ENCODE measurements around the gene MUTYH. TPM values are rescaled to one million over a fixed set of nuclear protein-coding genes. Genes with fewer than 3 reads are reported as not detected.

MUTYH gene
- total RNA-seq, 1 donor from 2014 or later = 15.2 TPM

DNA sequence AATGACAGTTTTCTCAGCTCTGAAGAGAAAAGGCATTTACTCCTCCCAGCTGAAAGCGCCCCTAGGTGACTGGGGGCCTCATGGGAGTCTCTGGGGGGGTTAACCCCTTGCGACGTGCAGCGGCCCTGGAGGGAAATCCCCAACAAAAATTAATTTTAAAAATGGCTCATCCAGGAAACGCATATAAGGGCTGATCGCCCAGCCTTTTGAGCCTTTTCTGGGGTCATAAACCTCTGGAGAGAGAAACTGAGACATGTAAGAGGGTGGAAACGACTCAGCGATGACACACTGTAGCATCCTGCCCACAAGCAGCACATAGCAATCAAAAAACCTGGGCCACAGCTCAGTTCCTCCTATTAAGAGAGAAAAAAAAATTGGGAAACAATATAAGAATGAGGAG lies 33.9 kb downstream of the MUTYH start:
- no peak for TF ChIP-seq CTCF (conservative IDR thresholded peaks at IDR 0.05; ENCODE audit: low read depth, low read length)
- DNase-seq (ENCODE audit: low read depth) = no peak
- H3K4me3 ChIP-seq (ENCODE audit: low read depth, low read length) = no peak overlapping the region

DNA sequence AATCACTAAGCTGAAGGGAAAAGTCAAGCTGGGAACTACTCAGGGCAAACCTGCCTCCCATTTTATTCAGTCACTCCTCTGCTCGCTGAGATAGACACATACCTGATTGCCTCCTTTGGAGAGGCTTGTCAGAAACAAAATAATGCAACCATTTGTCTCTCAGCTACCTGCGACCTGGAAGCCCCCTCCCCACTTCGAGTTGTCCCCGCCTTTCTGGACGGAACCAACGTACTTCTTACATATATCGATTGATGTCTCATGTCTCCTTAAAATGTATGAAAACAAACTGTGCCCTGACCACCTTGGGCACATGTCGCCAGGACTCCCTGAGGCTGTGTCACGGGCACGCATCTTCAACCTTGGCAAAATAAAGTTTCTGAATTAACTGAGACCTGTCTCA lies 35.0 kb downstream of the MUTYH start:
- no peak overlapping the region for H3K4me3 ChIP-seq (ENCODE audit: low read depth, low read length)
- DNase-seq (ENCODE audit: low read depth) = no peak
- TF ChIP-seq CTCF (conservative IDR thresholded peaks at IDR 0.05; ENCODE audit: low read depth, low read length) = no peak

- peak overlapping the region; percentile 66 for H3K4me3 ChIP-seq (ENCODE audit: low read depth, low read length)
- DNase-seq (ENCODE audit: low read depth) = no peak
- TF ChIP-seq CTCF (conservative IDR thresholded peaks at IDR 0.05; ENCODE audit: low read depth, low read length) = no peak
Measured at GRCh38 chr1:45304311-45305081, 35.7 kb downstream of the MUTYH start.

DNA sequence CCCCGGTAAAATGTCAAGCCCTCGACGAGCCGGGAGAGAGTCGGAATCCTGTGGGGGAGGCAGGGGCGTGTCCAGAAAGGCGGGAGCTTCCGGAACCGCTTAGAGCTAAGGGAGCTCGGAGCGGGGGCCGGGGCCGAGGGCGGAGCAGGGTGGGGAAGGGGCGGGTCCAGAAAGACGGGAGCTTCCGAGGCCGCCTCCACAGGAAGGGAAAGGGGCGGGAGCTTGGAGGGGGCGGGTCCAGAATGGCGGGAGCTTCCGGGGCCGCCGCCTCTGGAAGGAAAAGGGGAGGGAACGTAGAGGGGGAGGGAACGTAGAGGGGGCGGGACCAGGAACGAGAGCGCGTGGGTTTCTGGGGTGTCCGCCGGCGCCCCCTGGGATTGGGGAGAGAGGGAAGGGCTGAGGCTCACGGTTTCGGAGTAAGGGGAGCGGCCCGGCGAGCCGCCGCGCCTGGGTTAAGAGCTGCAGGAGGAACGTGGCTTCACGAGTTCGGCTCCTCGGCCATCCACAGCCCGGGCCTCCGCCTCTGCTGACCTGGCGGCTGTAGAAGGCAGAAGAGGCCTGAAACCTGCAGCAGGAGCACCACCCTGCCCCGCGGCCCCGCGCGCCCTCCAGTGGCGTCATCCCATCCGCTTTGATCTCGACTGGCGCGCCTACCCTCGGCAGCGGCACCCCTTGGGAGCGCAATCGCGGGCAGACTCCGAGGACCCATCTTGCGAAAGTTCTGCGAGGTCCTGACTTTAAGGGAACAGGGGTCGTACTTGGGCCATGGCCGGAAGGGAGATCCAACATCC lies 36.5 kb downstream of the MUTYH start:
- TF ChIP-seq CTCF (conservative IDR thresholded peaks at IDR 0.05; ENCODE audit: low read depth, low read length) = peak; percentile 69
- DNase-seq (ENCODE audit: low read depth) = peak; percentile 61
- H3K4me3 ChIP-seq (ENCODE audit: low read depth, low read length) = peak overlapping the region; percentile 70

- no peak for TF ChIP-seq CTCF (conservative IDR thresholded peaks at IDR 0.05; ENCODE audit: low read depth, low read length)
- H3K4me3 ChIP-seq (ENCODE audit: low read depth, low read length) = peak overlapping the region; percentile 70
Measured at GRCh38 chr1:45302505-45303150, 37.6 kb downstream of the MUTYH start.

GRCh38 chr1:45300669-45300997 lies 39.6 kb downstream of the MUTYH start:
- TF ChIP-seq CTCF (conservative IDR thresholded peaks at IDR 0.05; ENCODE audit: low read depth, low read length) = no peak

More at GRCh38 chr1:45302505-45303150, 37.6 kb downstream of the MUTYH start:
- no peak for DNase-seq (ENCODE audit: low read depth)

More at GRCh38 chr1:45300669-45300997, 39.6 kb downstream of the MUTYH start:
- H3K4me3 ChIP-seq (ENCODE audit: low read depth, low read length) = no peak overlapping the region
- no peak for DNase-seq (ENCODE audit: low read depth)
